Sigmoid colon (tissue), 4 donors: Measurements from ENCODE around the gene BUD13.

Experiments
- EP300 ChIP-seq, 4 donors: sonication (generic); formaldehyde crosslinking; IDR thresholded peaks; one replicate each; pipeline ENCODE4 v1.6.1; 2017; ENCODE audit warnings: antibody characterized with exemption in 4 of 4
- POLR2A ChIP-seq, 2 donors: fragments of 450-650 bp; IDR thresholded peaks; one replicate each; pipeline ENCODE4 v1.6.1; 2016; ENCODE audit warnings: antibody characterized with exemption in 2 of 2, mild to moderate bottlenecking in 2 of 2, moderate library complexity in 2 of 2
- TF ChIP-seq, protein P1 (sequence below), 4 experiments: fragments of 450-650 bp in 3 of 4; fragments of 200-600 bp in 1 of 4; IDR thresholded peaks; one replicate each; pipeline ENCODE4 v1.5.1; 2016 to 2019; ENCODE audit warnings: antibody characterized with exemption in 4 of 4, mild to moderate bottlenecking in 3 of 4, moderate library complexity in 2 of 4

DNA sequence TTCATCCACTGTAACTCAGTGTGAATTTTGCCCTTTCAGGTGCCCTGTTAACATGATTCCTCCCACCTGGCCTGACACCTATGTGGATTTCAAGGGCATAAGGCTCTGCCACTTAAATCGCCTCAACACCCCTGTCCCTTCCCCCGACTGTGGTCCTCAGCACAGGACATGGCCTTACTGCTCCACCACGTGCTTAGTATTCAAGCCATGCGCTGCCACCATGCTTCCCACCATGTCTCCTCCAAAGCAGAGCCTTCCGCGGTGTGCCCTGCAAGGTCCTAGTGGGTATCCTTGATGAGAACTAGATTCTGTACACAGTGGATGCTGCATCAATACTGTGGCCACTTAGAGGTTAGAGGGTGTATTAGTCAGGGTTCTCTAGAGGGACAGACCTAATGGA lies 51.9 kb downstream of the BUD13 start:
- TF ChIP-seq EP300 (IDR thresholded peaks at IDR 0.05) (no peak), POLR2A (IDR thresholded peaks at IDR 0.05) (no peak)
- TF ChIP-seq, protein P1, sequence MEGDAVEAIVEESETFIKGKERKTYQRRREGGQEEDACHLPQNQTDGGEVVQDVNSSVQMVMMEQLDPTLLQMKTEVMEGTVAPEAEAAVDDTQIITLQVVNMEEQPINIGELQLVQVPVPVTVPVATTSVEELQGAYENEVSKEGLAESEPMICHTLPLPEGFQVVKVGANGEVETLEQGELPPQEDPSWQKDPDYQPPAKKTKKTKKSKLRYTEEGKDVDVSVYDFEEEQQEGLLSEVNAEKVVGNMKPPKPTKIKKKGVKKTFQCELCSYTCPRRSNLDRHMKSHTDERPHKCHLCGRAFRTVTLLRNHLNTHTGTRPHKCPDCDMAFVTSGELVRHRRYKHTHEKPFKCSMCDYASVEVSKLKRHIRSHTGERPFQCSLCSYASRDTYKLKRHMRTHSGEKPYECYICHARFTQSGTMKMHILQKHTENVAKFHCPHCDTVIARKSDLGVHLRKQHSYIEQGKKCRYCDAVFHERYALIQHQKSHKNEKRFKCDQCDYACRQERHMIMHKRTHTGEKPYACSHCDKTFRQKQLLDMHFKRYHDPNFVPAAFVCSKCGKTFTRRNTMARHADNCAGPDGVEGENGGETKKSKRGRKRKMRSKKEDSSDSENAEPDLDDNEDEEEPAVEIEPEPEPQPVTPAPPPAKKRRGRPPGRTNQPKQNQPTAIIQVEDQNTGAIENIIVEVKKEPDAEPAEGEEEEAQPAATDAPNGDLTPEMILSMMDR (IDR thresholded peaks at IDR 0.05): no peak
